COR-L47 (cell line): ENCODE measurements around the gene GPR153.

Source experiments
- DNase-seq: peaks from one replicate; lab custom pipeline; 2025; lab: John Stamatoyannopoulos, UW

Gene GPR153

GRCh38 chr1:6269720-6270400 is 9.0 kb upstream of the GPR153 start:
- DNase-seq, result peak; percentile 80

GRCh38 chr1:6269296-6269695 is 8.4 kb upstream of the GPR153 start:
- no peak for DNase-seq

GRCh38 chr1:6268415-6268814 is 7.5 kb upstream of the GPR153 start:
- no peak for DNase-seq

- DNase-seq, result no peak
These were observed 6.9 kb upstream of the GPR153 start for GRCh38 chr1:6267686-6268322.

- no peak for DNase-seq
These were observed 5.7 kb upstream of the GPR153 start for GRCh38 chr1:6266641-6267040.

GRCh38 chr1:6265151-6265550 is 4.3 kb upstream of the GPR153 start:
- no peak for DNase-seq

- DNase-seq, result no peak
These were observed 2.8 kb upstream of the GPR153 start for GRCh38 chr1:6263716-6264115.

GRCh38 chr1:6262555-6263420 is 1.9 kb upstream of the GPR153 start:
- no peak for DNase-seq

- DNase-seq, result no peak
These were observed 707 bp upstream of the GPR153 start for GRCh38 chr1:6261615-6261995.

- no peak for DNase-seq
These were observed 414 bp downstream of the GPR153 start for GRCh38 chr1:6260433-6260934.

- DNase-seq, result no peak
These were observed 1.2 kb downstream of the GPR153 start for GRCh38 chr1:6259491-6260362.

- DNase-seq, result no peak
These were observed 2.2 kb downstream of the GPR153 start for GRCh38 chr1:6258675-6259074.

GRCh38 chr1:6257541-6258069 is 3.3 kb downstream of the GPR153 start:
- DNase-seq, result no peak

- no peak for DNase-seq
These were observed 4.3 kb downstream of the GPR153 start for GRCh38 chr1:6256645-6257044.

- no peak for DNase-seq
These were observed 6.2 kb downstream of the GPR153 start for GRCh38 chr1:6254691-6255090.

- DNase-seq, result no peak
These were observed 7.5 kb downstream of the GPR153 start for GRCh38 chr1:6253380-6253779.

GRCh38 chr1:6252374-6252710 is 8.6 kb downstream of the GPR153 start:
- no peak for DNase-seq

- no peak for DNase-seq
These were observed 9.1 kb downstream of the GPR153 start for GRCh38 chr1:6251681-6252373.

GRCh38 chr1:6251233-6251632 is 9.7 kb downstream of the GPR153 start:
- no peak for DNase-seq

- DNase-seq, result no peak
These were observed 10.9 kb downstream of the GPR153 start for GRCh38 chr1:6249739-6250689.
